Measurements from ENCODE around the gene PLA2G2E. TPM values are rescaled to one million over a fixed set of nuclear protein-coding genes. Genes with fewer than 3 reads are reported as not detected.
A peak's percentile ranks its signal among the peaks of the same experiment; 100 is the strongest.

PLA2G2E gene
- total RNA-seq, 1 donor from 2014 or later = not detected

DNA sequence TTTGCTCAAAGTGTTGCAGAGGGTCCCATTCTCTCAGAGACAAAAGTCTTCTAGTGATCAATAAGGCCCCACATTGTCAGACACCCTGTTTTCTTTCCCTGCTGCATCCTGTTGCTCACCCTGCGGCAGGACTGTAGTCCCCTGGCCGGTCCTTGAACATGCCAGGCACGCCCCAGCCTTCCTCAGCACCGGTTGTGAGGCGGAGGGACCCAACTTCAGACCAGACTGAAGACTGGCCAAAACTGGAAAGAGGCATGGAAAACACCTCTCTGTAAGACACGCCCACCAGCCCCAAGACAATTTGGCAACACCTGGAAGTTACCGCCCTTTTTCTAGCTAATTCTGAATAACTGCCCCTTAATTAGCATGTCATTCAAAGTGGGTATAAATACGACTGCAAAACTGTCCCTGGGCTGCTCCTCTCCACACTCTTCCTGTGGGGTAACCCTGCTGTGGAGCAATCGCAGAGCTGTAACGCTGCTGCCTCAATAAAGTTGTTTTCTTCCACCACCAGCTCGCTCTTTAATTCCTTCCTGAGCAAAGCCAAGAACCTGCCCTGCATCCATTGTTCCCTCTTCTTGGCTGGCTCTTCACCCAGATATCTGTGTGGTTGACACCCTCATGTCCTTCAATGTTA, 32.2 kb upstream of the PLA2G2E start:
- FAIRE-seq (no peak), DNase-seq (ENCODE audit: low read depth) (no peak)
- peaks cover 15% of the 10 kb centered on the region for H3K27me3 ChIP-seq (ENCODE audit: insufficient read depth, low read length)
- no peak overlapping the region for H3K4me2 ChIP-seq (ENCODE audit: low read length)
- H3K9ac ChIP-seq (ENCODE audit: low read length) = no peak overlapping the region
- H3K27ac ChIP-seq (ENCODE audit: low read depth, low read length) = no peak overlapping the region
- Mint-ChIP-seq H3K9me3 (ENCODE audit: unreplicated experiment) (peaks cover 7% of the 10 kb centered on the region), H3K27me3 (ENCODE audit: low read depth, unreplicated experiment) (peaks cover 31% of the 10 kb centered on the region), H3K36me3 (ENCODE audit: low read depth, unreplicated experiment) (no peaks in the 10 kb centered on the region), H3K4me1 (ENCODE audit: low read depth, unreplicated experiment) (no peaks in the 10 kb centered on the region), H3K27ac (ENCODE audit: unreplicated experiment) (no peak overlapping the region), H3K4me3 (ENCODE audit: unreplicated experiment) (no peak overlapping the region)
- no peaks in the 10 kb centered on the region for H3K36me3 ChIP-seq (ENCODE audit: insufficient read depth, low read length)
- no peak overlapping the region for H2AFZ ChIP-seq (ENCODE audit: low read depth, low read length)
- H3K4me1 ChIP-seq (ENCODE audit: insufficient read depth, low read length) = no peaks in the 10 kb centered on the region
- peaks cover 3% of the 10 kb centered on the region for H3K9me3 ChIP-seq (ENCODE audit: insufficient read depth, low read depth, low read length)
- no peaks in the 10 kb centered on the region for H4K20me1 ChIP-seq (ENCODE audit: insufficient read depth, low read length)
- H3K4me3 ChIP-seq (ENCODE audit: insufficient read depth, low read depth, low read length) = no peak overlapping the region
- TF ChIP-seq EZH2 (IDR thresholded peaks at IDR 0.05; ENCODE audit: insufficient read depth, low read length) = no peak
- TF ChIP-seq CTCF (IDR thresholded peaks at IDR 0.05; ENCODE audit: insufficient read depth, low read depth, low read length) = no peak
- no peaks in the 10 kb centered on the region for H3K79me2 ChIP-seq (ENCODE audit: insufficient read depth, low read length)

- H3K4me1 Mint-ChIP-seq (ENCODE audit: low read depth, unreplicated experiment) = peaks cover 2% of the 10 kb centered on the region
- H3K27me3 ChIP-seq (ENCODE audit: insufficient read depth, low read length) = peaks cover 13% of the 10 kb centered on the region
- TF ChIP-seq CTCF (IDR thresholded peaks at IDR 0.05; ENCODE audit: insufficient read depth, low read depth, low read length) = no peak
- TF ChIP-seq EZH2 (IDR thresholded peaks at IDR 0.05; ENCODE audit: insufficient read depth, low read length) = no peak
- no peak overlapping the region for H3K27ac ChIP-seq (ENCODE audit: low read depth, low read length)
- no peaks in the 10 kb centered on the region for H3K36me3 ChIP-seq (ENCODE audit: insufficient read depth, low read length)
- H3K79me2 ChIP-seq (ENCODE audit: insufficient read depth, low read length) = no peaks in the 10 kb centered on the region
- H3K27me3 Mint-ChIP-seq (ENCODE audit: low read depth, unreplicated experiment) = peaks cover 30% of the 10 kb centered on the region
- FAIRE-seq = no peak
- H3K4me3 ChIP-seq (ENCODE audit: insufficient read depth, low read depth, low read length) = no peak overlapping the region
- H3K4me1 ChIP-seq (ENCODE audit: insufficient read depth, low read length) = no peaks in the 10 kb centered on the region
- no peak overlapping the region for H3K9ac ChIP-seq (ENCODE audit: low read length)
- no peaks in the 10 kb centered on the region for H4K20me1 ChIP-seq (ENCODE audit: insufficient read depth, low read length)
- H3K27ac Mint-ChIP-seq (ENCODE audit: unreplicated experiment) = no peak overlapping the region
- H3K9me3 Mint-ChIP-seq (ENCODE audit: unreplicated experiment) = peaks cover 7% of the 10 kb centered on the region
- peaks cover 3% of the 10 kb centered on the region for H3K9me3 ChIP-seq (ENCODE audit: insufficient read depth, low read depth, low read length)
- H3K36me3 Mint-ChIP-seq (ENCODE audit: low read depth, unreplicated experiment) = no peaks in the 10 kb centered on the region
- H3K4me3 Mint-ChIP-seq (ENCODE audit: unreplicated experiment) = no peak overlapping the region
- no peak overlapping the region for H2AFZ ChIP-seq (ENCODE audit: low read depth, low read length)
- DNase-seq (ENCODE audit: low read depth) = no peak
- no peak overlapping the region for H3K4me2 ChIP-seq (ENCODE audit: low read length)
Observed at GRCh38 chr1:19954059-19954458, 30.6 kb upstream of the PLA2G2E start.

DNA sequence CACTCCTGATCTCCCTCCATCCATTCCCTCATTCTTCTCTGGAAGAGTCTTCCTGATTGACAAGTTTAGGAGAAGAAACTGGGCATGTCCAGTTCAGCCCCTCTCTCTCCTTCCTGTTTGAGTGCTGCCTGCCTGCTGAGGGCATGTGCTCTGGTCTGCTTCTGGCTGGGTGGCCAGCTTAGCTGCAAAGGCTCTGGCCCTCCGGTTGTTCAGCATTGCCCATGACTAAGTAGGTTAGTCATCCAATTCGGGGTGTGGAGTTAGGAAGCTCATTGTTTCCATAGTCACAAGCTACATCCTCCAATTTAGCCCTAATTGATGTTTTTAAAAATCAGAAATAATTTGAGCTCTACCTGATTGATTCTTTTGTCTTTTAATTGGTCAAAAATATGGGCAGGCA, 25.6 kb upstream of the PLA2G2E start:
- Histone ChIP-seq H4K20me1 (ENCODE audit: insufficient read depth, low read length) (no peaks in the 10 kb centered on the region), H3K79me2 (ENCODE audit: insufficient read depth, low read length) (no peaks in the 10 kb centered on the region), H3K4me3 (ENCODE audit: insufficient read depth, low read depth, low read length) (no peak overlapping the region), H3K27me3 (ENCODE audit: insufficient read depth, low read length) (peaks cover 8% of the 10 kb centered on the region), H3K9ac (ENCODE audit: low read length) (no peak overlapping the region), H3K4me1 (ENCODE audit: insufficient read depth, low read length) (no peaks in the 10 kb centered on the region), H3K4me2 (ENCODE audit: low read length) (no peak overlapping the region), H3K36me3 (ENCODE audit: insufficient read depth, low read length) (no peaks in the 10 kb centered on the region), H3K9me3 (ENCODE audit: insufficient read depth, low read depth, low read length) (peaks cover 3% of the 10 kb centered on the region), H3K27ac (ENCODE audit: low read depth, low read length) (no peak overlapping the region), H2AFZ (ENCODE audit: low read depth, low read length) (peak overlapping the region; percentile 69)
- Mint-ChIP-seq H3K4me3 (ENCODE audit: unreplicated experiment) (no peak overlapping the region), H3K27ac (ENCODE audit: unreplicated experiment) (peak overlapping the region; percentile 6), H3K27me3 (ENCODE audit: low read depth, unreplicated experiment) (peaks cover 7% of the 10 kb centered on the region), H3K9me3 (ENCODE audit: unreplicated experiment) (peaks cover 5% of the 10 kb centered on the region), H3K36me3 (ENCODE audit: low read depth, unreplicated experiment) (no peaks in the 10 kb centered on the region), H3K4me1 (ENCODE audit: low read depth, unreplicated experiment) (peaks cover 5% of the 10 kb centered on the region)
- FAIRE-seq (peak; percentile 81), DNase-seq (ENCODE audit: low read depth) (peak; percentile 79)
- TF ChIP-seq EZH2 (IDR thresholded peaks at IDR 0.05; ENCODE audit: insufficient read depth, low read length) (no peak), CTCF (IDR thresholded peaks at IDR 0.05; ENCODE audit: insufficient read depth, low read depth, low read length) (no peak)
